Stimulated activated CD4-positive, alpha-beta T cell treated with anti-CD3 and anti-CD28 coated beads, Interleukin-1b, Interleukin-23, amount 100 ng/mL, for 1 hour (primary cell): Measurements from ENCODE around the gene MED20.
"Not testable (repeated sequence)": the region's sequence is repeated elsewhere in the genome, so short reads cannot be mapped to it uniquely, and the experiment has no call there.

Source experiments
- DNase-seq, 2 donors: peaks; one replicate each; pipeline ENCODE4 v3.0.0-alpha.2; 2020; ENCODE audit warnings: low read depth in 2 of 2

MED20 gene

DNA sequence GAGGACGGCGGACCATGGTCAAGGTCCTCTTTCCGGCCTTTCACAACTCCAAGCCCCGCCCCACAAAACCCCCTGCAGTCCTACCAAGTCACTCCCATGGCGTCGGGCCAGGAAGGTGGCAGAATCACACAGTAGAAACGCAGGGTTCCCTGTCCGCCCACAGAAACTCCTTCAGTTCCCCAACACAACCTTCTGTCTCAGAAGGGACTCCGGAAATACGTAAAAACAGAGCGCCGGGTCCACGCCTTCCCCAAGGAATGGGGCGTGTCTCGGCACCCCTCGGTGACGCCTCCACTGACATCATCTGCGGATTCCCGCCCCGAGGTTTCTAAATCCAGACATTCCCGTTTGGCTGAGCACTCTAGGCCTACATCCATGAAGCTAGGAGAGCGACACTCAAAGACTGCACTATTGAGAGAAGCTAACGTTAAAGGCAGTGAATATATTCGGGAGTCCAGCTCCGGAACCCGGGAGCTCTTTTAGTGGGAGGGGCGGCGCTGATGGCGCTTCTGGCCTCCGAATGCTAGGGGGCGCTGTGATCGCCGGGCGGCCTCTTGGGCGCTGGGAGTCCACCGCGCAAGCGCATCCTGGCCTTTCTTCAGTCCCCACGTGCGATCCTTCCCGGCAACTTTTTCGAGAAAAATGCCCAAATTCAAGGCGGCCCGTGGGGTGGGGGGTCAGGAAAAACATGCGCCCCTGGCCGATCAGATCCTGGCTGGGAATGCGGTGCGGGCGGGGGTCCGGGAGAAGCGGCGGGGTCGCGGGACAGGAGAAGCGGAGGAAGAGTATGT is at the start of gene MED20, which contains the start of gene BYSL:
MED20 (minus strand) TSS at position 219 of the 791 bp plus-strand sequence; CDS start at position 98, 121 bp downstream.
BYSL (plus strand) TSS at position 579 of the 791 bp plus-strand sequence; CDS start at position 643, 64 bp downstream.
- peak; percentile 81 to 97 for DNase-seq

GRCh38 chr6:41970436-41970846 is 49.5 kb upstream of the MED20 start:
- peak in 1 of 2 donors; percentile 38 for DNase-seq

DNA sequence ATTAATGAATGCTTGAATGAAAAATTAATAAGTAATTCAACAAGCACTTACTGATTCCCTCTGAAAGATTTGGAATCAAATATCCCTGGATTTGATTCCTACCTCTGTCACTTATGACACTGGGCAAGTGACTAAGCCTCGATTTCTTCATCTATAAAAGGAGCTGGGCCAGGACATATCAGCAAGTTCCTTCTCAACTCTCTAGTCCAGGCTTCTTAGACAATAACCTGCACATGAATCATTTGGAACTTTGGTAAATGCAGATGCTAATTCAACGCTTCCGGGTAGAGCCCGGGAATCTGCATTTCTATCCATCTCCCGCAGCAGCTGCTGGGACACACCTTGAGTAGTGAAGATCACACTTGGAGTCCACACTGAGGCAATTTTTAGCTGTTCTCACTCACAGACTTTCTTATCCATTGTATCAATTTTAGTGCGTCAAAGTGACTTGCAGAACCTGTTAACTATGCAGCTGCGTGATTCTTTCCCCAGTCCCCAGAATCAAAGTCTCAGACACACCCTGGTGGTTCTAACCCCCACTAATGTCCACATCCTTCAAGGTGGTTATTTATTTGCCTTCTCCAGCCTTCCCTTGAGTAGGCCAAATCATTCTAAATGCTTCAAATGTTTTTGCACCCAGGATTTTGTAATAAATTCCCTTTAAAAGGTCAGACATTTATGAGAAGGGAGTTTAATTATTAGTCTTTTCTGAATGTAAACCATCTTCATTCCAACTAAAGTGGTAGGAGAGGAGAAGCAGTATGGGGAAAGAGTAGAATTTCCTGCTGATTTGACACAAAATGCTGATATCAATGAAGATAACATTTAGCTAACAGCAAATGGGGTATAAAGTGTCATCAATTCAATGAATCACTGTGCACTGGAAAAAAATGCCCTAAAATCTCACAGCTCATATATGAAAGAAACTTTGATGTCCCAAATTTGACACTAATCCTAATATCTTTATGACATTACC is 46.7 kb upstream of the MED20 start:
- no peak for DNase-seq

- no peak for DNase-seq
Observed at GRCh38 chr6:41966961-41967311, 46.0 kb upstream of the MED20 start.

DNA sequence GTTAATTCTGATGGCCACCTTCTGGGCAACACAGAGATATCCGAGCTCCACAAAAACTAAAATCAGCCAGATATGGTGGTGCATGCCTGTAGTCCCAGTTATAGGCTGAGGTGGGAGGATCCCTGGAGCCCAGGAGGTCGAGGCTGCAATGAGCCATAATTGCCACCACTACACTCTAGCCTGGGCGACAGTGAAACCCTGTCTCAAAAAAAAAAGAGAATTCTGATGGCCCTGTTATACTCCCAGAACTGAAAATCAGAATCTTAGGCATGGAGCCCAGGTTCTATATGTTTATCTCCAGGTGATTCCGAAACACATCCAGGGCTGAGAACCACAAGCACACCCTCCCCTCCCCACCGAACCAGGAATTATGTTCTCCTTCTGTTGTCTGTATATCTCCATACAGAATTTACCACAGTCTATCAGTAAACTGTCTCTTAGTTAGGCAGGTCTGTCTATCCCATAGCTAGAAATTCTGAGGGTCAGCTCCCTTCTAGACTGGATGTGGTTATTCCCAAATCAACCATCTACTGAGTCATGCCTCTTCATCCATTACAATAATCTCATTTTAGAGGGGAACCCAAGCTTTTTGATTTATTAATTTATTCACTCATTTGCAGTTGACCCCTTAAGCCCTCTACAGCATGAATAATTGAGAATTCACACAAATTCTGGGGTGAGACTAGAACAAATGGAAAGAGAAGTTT is 45.4 kb upstream of the MED20 start:
- DNase-seq: no peak

DNA sequence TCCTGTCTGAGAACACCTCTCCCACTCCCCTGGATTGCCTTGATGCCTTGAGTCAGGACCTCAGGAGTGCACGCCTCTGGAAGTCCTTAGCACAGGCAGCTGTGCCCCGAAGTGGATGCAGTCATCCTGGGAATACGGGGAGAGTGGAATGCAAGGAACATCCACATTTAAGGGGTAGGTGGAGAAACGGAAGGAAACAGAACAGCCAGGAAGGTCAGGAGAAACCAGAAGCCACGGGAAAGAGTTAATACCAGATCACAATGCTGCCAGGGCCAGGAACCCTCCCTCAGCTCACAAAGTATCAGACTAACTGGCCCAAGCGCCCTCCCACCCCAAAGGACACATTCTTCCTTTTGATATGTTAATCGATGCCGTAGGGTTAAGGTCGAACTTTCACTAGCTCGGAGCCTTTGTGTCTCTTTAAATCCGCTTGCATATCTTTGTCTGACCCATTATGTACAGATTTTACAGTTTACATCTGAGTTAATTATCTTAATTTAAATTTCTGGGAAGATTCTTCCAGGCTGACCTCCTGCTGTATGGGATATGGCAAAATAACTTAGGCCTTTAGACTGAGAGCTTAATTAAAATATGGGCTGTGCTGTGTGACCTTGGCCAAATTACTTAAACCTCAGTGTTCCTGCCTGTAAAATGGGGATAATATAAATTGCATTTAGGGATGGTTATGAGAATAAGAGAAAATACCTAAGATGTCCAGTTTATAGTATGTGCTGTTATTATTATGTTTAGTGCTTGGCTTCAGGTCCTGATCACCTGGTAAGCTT is 44.7 kb upstream of the MED20 start:
- DNase-seq: no peak

- no peak for DNase-seq
Observed at GRCh38 chr6:41964201-41964887, 43.4 kb upstream of the MED20 start.

- no peak for DNase-seq
Observed at GRCh38 chr6:41963371-41963770, 42.4 kb upstream of the MED20 start.

DNA sequence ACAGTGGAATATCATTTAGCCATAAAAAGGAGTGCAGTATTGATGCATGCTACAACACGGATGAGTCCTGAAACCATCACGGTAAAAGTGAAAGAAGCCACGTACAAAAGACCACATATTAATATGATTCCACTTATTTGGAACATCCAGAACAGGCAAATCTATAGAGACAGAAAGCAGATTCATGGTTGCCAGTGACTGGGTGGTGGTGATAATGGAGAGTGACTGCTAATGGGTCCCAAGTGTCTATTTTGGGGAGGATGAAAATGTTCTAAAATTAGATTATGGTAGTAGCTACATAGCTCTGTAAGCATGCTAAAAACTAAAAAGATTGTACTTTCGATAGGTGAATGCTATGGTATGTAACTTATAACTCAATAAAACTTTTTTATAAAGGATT is 39.1 kb upstream of the MED20 start:
- DNase-seq: no peak

- no peak for DNase-seq
Observed at GRCh38 chr6:41958022-41958856, 37.3 kb upstream of the MED20 start.

GRCh38 chr6:41957117-41957516 is 36.2 kb upstream of the MED20 start:
- no peak for DNase-seq

DNA sequence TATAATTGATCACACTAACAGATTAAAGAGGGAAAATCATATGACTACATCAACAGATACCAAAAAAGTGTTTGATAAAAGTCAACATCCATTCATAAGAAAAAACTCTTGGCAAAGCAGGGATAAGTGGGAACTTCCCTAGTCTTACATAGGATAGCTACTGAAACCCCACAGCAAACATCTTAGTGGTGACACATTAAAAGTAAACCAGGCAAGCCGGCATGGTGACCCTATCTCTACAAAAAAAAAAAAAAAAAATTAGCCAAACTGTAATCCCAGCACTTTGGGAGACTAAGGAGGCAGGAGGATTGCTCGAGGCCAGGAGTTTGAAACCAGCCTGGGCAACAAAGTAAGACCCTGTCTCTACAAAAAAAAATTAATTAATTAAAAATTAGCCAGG is 34.5 kb upstream of the MED20 start:
- no peak for DNase-seq

GRCh38 chr6:41954668-41955067 is 33.7 kb upstream of the MED20 start:
- no peak for DNase-seq

GRCh38 chr6:41947581-41948220 is 26.8 kb upstream of the MED20 start:
- no peak for DNase-seq

DNA sequence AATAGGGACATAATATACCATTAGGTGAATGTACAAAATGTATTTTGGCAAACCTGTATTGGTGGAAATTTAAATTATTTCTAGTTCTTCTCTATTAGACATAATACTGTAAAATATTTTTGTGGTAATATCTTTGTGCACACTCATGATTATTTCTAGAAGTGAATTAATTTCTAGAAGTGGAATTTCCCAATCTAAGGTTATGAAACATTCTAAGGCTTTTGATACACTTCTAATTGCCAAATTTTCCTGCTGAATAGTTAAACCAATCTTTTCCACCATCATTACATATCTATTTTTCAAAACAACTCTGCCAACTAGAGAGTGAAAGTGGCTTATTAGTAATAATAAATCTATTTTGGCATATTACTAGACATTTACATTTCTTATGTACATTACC is 22.5 kb upstream of the MED20 start:
- DNase-seq: no peak

GRCh38 chr6:41942882-41943281 is 21.9 kb upstream of the MED20 start:
- not testable (repeated sequence) for DNase-seq

DNA sequence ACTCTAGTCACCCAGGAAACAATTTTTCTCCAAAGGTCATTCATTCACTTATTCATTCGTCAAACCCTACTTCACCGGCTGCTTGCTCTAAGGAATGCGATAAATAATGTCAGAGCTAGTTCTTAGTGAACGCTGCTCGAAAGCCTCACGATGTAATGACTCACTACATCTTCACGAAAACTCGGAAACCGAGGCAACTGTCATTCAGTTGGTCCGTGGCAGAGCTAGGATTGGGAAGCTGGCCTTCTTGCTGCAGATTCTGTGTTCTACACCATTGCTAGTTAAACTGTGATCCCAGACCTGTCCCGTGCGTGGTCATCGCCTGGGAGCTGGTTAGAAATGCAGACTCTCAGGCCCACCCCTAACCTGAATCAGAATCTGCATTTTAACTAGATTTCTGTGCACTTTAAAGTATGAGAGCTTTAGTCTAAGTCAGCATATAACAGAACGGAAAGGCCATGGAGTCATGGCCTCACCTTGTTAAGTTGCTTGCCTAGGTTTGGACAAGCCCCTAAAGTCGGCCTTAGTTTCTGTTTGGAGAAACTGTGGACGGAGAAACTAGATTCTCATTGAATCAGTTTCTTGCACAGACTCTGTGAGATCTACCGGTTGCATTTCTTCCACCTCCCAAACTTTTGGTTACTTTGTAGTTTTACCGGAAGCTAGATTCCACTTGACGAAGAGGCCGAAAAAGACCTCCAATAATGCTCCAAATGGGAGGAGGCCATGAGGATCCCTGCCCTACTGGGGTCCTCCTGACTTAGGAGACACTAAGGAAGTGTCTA is 21.3 kb upstream of the MED20 start:
- no peak for DNase-seq
